Lower leg skin (tissue), 4 donors: Measurements from ENCODE around the gene SHROOM3. TPM values are rescaled to one million over a fixed set of nuclear protein-coding genes. Genes with fewer than 3 reads are reported as not detected.

Experiments
- DNase-seq, 2 donors: peaks; one replicate each; pipeline ENCODE4 v3.0.0-alpha.2; 2019; ENCODE audit warnings: low spot score in 2 of 2
- H3K4me3 ChIP-seq: fragments of 200-600 bp; sonication (generic); 2 replicates; pipeline ENCODE4 v1.5.1; 2017; ENCODE audit warnings: mild to moderate bottlenecking, low read depth; ENCODE audit not compliant: poor library complexity, severe bottlenecking
- POLR2A ChIP-seq, 2 donors: fragments of 450-650 bp; IDR thresholded peaks; one replicate each; pipeline ENCODE4 v1.6.1; 2016 to 2017; ENCODE audit warnings: antibody characterized with exemption in 2 of 2, mild to moderate bottlenecking in 1 of 2, moderate library complexity in 1 of 2
- WGBS, 2 donors: methylation state at CpG; one replicate each; pipeline ENCODE4 v1.1.5; 2018; 5-methylcytosine and 5-hydroxymethylcytosine counted together
- intact Hi-C: fragments of 100-400 bp; cut with DNase I; formaldehyde crosslinking; loops from one replicate; pipeline ENCODE4 v1.15.0; 2023; ENCODE audit warnings: low total_unique reads
- total RNA-seq, 4 donors: library from RNA; depleted of rRNA; stranded (reverse); fragments of >200 nt; gene quantifications; one replicate each; pipeline ENCODE4 v1.1.0, GENCODE V29; 2016
- TF ChIP-seq, protein P1 (sequence below), 3 donors: fragments of 450-650 bp; IDR thresholded peaks; one replicate each; pipeline ENCODE4 v1.5.1; 2016; ENCODE audit warnings: antibody characterized with exemption in 3 of 3, mild to moderate bottlenecking in 3 of 3, moderate library complexity in 2 of 3

The SHROOM3 gene
- total RNA-seq, 4 donors from 2014 or later, result 37.7 to 88.8 (median 44.0) TPM

DNA sequence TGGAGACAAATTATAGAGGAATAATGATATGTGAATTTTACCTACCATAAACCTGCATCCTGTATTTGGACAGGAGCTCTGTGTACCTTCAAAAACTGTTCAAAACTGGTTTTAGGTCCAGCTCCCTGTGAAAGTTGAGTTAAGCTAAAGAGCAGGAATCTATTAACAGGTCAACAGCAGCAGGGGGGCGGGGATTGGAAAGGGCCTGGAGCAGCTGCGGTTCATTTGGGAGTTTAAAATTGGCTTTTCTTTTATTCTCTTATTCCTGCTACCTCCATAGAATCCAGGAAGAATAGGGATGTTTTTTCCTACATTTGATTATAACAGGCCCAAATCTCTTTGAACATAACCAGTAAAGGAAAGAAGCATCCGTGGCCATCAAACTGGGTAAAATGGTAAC, 23.8 kb downstream of the SHROOM3 start:
- TF ChIP-seq, protein P1, sequence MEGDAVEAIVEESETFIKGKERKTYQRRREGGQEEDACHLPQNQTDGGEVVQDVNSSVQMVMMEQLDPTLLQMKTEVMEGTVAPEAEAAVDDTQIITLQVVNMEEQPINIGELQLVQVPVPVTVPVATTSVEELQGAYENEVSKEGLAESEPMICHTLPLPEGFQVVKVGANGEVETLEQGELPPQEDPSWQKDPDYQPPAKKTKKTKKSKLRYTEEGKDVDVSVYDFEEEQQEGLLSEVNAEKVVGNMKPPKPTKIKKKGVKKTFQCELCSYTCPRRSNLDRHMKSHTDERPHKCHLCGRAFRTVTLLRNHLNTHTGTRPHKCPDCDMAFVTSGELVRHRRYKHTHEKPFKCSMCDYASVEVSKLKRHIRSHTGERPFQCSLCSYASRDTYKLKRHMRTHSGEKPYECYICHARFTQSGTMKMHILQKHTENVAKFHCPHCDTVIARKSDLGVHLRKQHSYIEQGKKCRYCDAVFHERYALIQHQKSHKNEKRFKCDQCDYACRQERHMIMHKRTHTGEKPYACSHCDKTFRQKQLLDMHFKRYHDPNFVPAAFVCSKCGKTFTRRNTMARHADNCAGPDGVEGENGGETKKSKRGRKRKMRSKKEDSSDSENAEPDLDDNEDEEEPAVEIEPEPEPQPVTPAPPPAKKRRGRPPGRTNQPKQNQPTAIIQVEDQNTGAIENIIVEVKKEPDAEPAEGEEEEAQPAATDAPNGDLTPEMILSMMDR (IDR thresholded peaks at IDR 0.05), result no peak
- no peak for TF ChIP-seq POLR2A (IDR thresholded peaks at IDR 0.05)
- intact Hi-C loops, result no loop called here
- WGBS, 2 donors, result 52 to 56% methylated on average over 3 of the region's 3 CpGs
- no peak overlapping the region for H3K4me3 ChIP-seq
- no peak for DNase-seq

DNA sequence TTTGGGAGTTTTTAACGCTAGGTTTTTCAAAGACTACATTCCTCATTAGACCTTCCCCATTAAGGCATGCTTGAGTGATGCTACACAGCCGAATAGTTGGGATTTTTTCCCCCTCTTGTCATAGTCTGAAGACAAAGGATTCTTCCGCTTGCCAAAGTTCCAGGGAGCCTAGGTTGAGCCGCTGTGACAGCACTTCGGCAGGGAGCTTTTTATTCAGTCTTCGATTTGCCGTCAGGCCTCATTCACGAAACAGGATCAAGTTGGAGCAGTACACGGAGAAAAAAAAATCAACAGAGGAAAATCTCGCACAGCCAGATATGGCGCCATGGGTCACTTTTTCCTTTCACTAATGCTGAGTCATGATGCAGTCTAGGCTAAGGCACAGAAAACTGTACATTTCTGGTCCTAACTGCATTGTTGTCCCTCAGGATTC, 24.3 kb downstream of the SHROOM3 start:
- WGBS, 2 donors, result 58 to 65% methylated on average over 11 of the region's 11 CpGs
- H3K4me3 ChIP-seq, result no peak overlapping the region
- TF ChIP-seq, protein P1 (IDR thresholded peaks at IDR 0.05), result no peak
- no peak for TF ChIP-seq POLR2A (IDR thresholded peaks at IDR 0.05)
- no peak for DNase-seq
- intact Hi-C loops, result no loop called here

DNA sequence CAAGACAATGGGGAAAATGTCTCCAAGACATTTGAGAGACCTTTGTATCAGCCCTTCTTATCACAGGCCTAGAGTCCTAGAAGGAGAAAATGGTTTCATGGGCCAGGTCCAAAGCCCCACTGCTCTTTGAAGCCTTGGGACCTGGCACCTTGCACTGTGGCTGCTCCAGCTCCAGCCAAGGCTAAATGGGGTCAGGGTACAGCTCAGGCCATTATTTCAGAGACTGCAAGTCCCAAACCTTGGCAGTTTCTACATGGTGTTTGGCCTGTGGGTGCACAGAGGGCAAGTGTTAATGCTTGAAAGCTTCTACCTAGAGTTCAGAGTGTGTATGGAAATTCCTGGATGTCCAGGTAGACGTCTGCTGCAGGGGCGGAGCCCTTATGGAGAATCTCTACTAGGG, 28.5 kb downstream of the SHROOM3 start:
- no peak for DNase-seq
- 94% methylated on average over 2 of the region's 2 CpGs for WGBS, 2 donors
- no peak for TF ChIP-seq POLR2A (IDR thresholded peaks at IDR 0.05)
- TF ChIP-seq, protein P1 (IDR thresholded peaks at IDR 0.05), result no peak
- no peak overlapping the region for H3K4me3 ChIP-seq
- intact Hi-C loops, result no loop called here

DNA sequence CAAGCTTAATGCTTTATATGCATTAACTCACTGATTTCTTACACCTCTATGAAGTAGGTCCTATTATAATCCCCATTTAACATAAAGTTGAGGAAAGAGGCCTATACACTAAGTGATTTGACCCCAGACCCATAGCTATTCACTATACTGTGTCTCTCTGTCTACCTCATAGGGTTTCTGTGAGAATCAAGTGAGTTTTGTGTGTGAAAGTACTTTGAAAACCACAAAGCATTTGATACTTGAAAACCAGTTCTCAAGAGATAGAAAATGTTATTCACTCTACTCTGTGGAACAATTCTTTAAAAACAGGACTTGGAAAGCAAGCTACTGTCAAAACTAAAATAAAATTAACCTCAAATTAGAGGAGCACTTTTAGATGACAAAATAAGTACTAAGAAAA, 35.0 kb downstream of the SHROOM3 start:
- no peak overlapping the region for H3K4me3 ChIP-seq
- intact Hi-C loops, result no loop called here
- TF ChIP-seq POLR2A (IDR thresholded peaks at IDR 0.05), result no peak
- TF ChIP-seq, protein P1 (IDR thresholded peaks at IDR 0.05), result no peak
- no peak for DNase-seq

DNA sequence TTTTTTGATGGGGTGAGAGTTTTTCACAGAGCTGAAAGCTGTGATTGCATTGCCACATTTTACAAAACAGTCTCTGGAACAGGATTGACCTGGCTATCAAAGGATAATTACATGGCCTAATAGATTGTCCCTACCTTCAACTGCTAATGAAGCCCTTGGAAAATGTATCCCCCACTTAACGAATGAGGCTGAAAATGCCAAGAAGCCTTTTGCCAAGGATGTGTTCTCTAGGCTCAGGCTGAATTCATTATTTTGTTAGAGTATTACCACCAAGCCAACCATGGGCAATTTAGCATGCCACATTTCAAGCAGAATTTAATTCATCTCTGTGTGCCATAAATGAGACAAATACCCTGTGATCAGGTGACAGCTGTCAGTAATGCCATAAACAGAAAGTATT, 35.5 kb downstream of the SHROOM3 start:
- no peak for DNase-seq
- 77 to 78% methylated on average over 1 of the region's 1 CpG for WGBS, 2 donors
- TF ChIP-seq, protein P1 (IDR thresholded peaks at IDR 0.05), result no peak
- no peak for TF ChIP-seq POLR2A (IDR thresholded peaks at IDR 0.05)
- intact Hi-C loops, result no loop called here
- no peak overlapping the region for H3K4me3 ChIP-seq

DNA sequence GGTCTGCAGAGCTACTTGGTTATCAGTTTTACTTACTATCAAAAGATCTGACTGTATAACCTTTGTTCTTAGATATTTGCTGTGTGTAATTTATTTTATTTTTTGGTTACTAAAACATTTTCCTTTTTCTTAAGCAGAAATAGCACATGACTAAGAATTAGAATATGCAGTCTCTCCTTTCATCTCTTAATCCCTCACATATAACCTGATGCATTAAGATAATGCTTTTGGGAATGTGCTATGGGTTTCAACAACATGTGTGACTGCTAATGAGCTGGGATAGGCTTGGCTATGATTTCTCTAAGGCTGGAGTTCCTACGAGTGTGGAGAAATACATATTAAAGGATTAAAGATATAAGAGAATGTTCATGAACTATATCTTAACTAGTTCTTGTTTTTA, 41.5 kb downstream of the SHROOM3 start:
- H3K4me3 ChIP-seq, result no peak overlapping the region
- TF ChIP-seq, protein P1 (IDR thresholded peaks at IDR 0.05), result no peak
- TF ChIP-seq POLR2A (IDR thresholded peaks at IDR 0.05), result no peak
- intact Hi-C loops, result no loop called here
- DNase-seq, result no peak
- 51 to 52% methylated on average over 1 of the region's 1 CpG for WGBS, 2 donors
